Measurements from ENCODE around the gene PDE1A. TPM values are rescaled to one million over a fixed set of nuclear protein-coding genes. Genes with fewer than 3 reads are reported as not detected.
A peak's percentile ranks its signal among the peaks of the same experiment; 100 is the strongest.

The PDE1A gene
- total RNA-seq, 1 experiment from 2014 or later = 7.0 TPM

GRCh38 chr2:182148344-182148743 lies 278.5 kb downstream of the PDE1A start:
- Histone ChIP-seq H3K27me3 (no peaks in the 10 kb centered on the region), H3K36me3 (no peaks in the 10 kb centered on the region), H3K4me3 (no peak overlapping the region), H3K9me3 (no peaks in the 10 kb centered on the region)
- DNase-seq = peak; percentile 59

GRCh38 chr2:182144776-182145165 lies 282.1 kb downstream of the PDE1A start:
- DNase-seq = peak; percentile 63

DNA sequence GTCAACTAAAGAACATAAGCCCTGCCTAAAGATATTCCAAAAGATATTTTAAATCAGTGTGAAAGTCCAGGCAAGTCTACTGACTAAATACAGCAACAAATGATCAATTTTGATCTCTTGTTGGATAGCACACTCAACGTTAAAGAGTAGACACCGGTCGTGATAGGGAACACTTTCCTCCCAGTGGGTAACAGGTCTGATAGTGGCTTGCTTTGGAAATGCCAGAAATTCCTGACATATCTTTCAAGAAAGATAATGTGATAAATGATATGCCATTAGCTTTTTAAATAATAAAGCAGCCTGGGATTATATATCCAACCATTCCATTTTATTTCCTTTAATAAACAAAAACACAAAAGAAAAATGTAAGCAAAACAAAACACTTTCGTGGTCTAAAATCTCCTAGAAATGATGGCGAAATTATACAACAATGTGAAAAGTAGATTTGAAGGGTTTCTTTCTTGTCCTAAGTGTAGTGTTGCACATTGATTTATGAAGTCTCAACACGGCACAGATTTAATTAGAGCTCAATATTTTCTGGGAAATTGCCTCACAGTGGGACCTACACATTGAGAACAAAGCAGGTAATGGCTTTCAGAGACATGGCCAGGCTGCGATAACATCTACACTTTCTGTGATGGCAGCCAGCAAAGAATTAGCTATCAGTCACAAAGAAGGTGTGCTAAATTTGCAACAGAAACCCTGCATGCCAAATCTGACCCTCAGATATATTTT lies 282.6 kb downstream of the PDE1A start:
- H3K9me3 ChIP-seq = no peaks in the 10 kb centered on the region
- DNase-seq = no peak
- H3K4me3 ChIP-seq = no peak overlapping the region
- no peaks in the 10 kb centered on the region for H3K36me3 ChIP-seq
- no peaks in the 10 kb centered on the region for H3K27me3 ChIP-seq

More at GRCh38 chr2:182144776-182145165, 282.1 kb downstream of the PDE1A start:
- Histone ChIP-seq H3K27me3 (no peaks in the 10 kb centered on the region), H3K9me3 (no peaks in the 10 kb centered on the region), H3K4me3 (no peak overlapping the region), H3K36me3 (no peaks in the 10 kb centered on the region)

GRCh38 chr2:182142062-182142461 lies 284.8 kb downstream of the PDE1A start:
- no peak for DNase-seq
- H3K4me3 ChIP-seq = no peak overlapping the region

DNA sequence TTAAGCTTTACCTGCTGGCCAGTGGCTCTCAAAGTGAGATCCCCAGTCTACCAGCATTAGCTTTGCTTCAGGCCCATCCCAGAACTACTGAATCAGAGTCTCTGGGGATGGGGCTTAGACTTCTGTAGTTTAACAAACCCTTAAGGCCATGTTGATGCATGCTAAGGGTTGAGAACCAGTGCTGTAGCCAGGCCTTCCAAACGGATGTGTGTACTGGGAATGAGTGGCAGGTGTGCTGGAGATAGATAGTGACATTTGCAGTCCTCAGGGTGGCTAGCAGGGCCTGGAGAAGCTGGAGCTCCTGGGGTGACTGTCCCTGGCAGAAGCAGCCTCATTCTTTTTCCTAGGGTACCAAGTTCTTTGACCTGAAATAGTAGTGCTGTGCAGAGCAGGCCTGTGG lies 292.6 kb downstream of the PDE1A start:
- H3K27me3 ChIP-seq = no peaks in the 10 kb centered on the region
- no peak for DNase-seq
- H3K36me3 ChIP-seq = no peaks in the 10 kb centered on the region
- H3K4me3 ChIP-seq = no peak overlapping the region
- H3K9me3 ChIP-seq = no peaks in the 10 kb centered on the region

More at GRCh38 chr2:182142062-182142461, 284.8 kb downstream of the PDE1A start:
- no peaks in the 10 kb centered on the region for H3K27me3 ChIP-seq
- H3K9me3 ChIP-seq = no peaks in the 10 kb centered on the region
- H3K36me3 ChIP-seq = no peaks in the 10 kb centered on the region

DNA sequence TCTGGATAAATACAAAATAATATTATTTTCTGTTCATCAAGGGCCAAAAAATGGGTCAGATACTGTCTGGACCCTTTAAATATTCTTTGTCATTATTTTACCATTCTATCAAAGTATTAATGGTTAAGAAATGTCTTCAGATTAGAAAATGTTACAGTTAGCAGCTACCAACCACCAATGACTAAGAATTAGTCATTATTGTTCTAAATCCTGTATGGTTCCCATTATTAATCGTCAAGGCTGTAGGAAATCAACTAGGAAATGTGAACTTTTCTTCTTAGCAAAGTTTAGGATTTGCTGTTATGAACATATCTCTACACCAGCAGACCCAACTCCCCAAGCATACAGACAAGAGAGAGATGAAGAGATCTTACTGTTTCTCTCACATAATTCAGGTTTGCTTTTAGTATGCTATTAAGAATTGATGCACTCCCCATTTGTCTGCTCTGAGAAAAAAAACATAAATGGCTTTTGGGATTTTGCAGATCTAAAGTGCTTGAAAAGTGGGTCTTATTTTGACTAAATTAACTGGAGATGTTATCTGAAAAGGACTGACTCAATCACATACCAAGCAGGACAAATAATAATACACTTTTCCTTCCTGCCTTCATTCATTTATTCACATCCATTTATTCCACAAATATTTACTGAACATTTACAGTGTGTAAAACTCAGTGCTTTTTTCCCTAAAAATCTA lies 293.5 kb downstream of the PDE1A start:
- H3K27me3 ChIP-seq = no peaks in the 10 kb centered on the region
- H3K4me3 ChIP-seq = no peak overlapping the region
- H3K36me3 ChIP-seq = no peaks in the 10 kb centered on the region
- H3K9me3 ChIP-seq = no peaks in the 10 kb centered on the region
- no peak for DNase-seq

- no peaks in the 10 kb centered on the region for H3K27me3 ChIP-seq
- no peak for DNase-seq
- no peaks in the 10 kb centered on the region for H3K9me3 ChIP-seq
- no peak overlapping the region for H3K4me3 ChIP-seq
- no peaks in the 10 kb centered on the region for H3K36me3 ChIP-seq
Observed at GRCh38 chr2:182132605-182133004, 294.2 kb downstream of the PDE1A start.

DNA sequence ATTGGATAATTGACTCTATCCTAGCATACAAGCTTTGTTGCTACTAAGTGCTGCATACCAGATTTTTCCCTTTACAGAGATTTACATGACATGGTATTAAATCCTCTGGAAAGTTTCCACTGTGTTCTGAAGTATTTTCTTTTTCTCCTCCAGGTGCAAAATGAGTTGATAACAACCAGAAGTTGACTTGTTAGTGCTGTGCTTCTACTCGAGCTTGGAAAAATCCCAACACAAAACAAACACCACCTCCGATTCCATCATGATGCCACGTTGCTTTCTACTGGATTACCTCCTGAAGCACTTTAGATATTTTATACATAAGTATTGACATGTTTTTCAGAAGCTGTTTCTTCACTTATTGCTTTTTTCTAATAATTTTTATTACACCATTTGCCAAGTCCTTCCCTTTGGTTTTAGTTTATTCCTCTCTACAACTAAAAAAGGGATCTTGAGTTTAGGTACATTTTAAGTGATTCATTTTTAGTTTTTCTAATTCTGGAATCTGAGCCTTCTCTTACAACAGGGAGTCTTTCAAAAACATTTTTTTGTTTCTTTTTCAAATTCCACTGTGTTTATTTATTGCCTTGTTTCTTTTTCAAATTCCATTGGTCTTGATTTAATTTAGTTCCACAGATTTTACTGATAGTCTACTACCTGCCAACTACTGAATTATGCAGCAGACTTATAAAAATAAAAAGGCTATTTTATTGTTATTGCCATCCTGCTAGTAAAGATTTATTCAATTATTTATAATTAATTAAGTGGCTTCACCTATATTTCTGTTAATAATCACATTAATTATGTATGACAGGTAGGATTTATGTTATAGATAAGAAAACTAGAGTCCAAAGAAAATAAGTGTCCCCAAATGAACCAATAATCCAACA lies 297.8 kb downstream of the PDE1A start:
- Histone ChIP-seq H3K9me3 (peaks cover 3% of the 10 kb centered on the region; the same call in 1 of the 2 replicates), H3K36me3 (no peaks in the 10 kb centered on the region), H3K27me3 (no peaks in the 10 kb centered on the region), H3K4me3 (no peak overlapping the region)
- DNase-seq = no peak

DNA sequence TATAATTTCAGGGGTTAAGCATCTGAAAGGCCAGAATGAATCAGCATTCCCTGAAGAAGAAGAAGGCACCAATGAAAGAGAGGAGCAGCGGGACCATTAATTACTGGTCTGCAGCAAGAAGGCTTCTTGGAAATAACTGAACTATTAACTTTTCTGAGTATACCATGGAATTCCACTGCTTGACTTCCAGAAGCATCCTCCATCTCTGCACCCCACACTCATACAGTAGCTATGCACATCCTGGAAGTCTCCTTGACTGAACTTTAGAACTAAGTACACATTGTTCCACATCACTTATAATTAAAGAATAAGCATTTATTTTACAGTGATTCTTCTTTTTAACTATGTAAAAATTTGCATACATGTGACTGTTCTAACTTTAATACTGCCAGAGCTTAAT lies 309.6 kb downstream of the PDE1A start:
- H3K4me3 ChIP-seq = no peak overlapping the region
- H3K9me3 ChIP-seq = no peaks in the 10 kb centered on the region
- no peak for DNase-seq
- H3K27me3 ChIP-seq = no peaks in the 10 kb centered on the region
- H3K36me3 ChIP-seq = no peaks in the 10 kb centered on the region

- no peak for DNase-seq
- Histone ChIP-seq H3K4me3 (no peak overlapping the region), H3K36me3 (no peaks in the 10 kb centered on the region), H3K27me3 (no peaks in the 10 kb centered on the region), H3K9me3 (no peaks in the 10 kb centered on the region)
Observed at GRCh38 chr2:182116774-182117173, 310.1 kb downstream of the PDE1A start.

GRCh38 chr2:182115258-182115657 lies 311.6 kb downstream of the PDE1A start:
- no peaks in the 10 kb centered on the region for H3K27me3 ChIP-seq
- DNase-seq = no peak

GRCh38 chr2:182113334-182113733 lies 313.5 kb downstream of the PDE1A start:
- DNase-seq = no peak
- Histone ChIP-seq H3K36me3 (no peaks in the 10 kb centered on the region), H3K27me3 (0 out of 2 replicates have a peak, but pooled peaks cover 2% of the 10 kb centered on the region), H3K9me3 (no peaks in the 10 kb centered on the region), H3K4me3 (no peak overlapping the region)

More at GRCh38 chr2:182115258-182115657, 311.6 kb downstream of the PDE1A start:
- Histone ChIP-seq H3K4me3 (no peak overlapping the region), H3K36me3 (no peaks in the 10 kb centered on the region), H3K9me3 (no peaks in the 10 kb centered on the region)

DNA sequence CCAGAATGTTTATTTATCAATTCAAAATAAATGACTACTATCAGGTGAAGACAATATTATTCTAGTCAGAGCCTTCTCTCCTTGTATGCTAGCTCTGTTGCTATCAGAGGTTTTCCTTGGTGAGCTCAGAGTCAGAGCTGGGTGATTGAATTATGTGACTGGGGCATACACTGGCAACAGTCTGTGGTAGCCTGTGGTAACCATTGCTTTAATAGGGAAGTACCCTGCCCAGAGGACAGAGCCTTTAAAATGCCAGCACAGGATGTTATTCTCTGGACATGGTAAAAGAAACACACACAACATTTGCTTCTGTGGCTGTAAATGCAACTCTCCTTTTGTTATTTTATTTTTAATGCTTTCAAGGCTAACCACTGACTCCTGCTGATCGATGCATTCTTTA lies 316.5 kb downstream of the PDE1A start:
- 0 out of 2 replicates have a peak, but pooled peaks cover 2% of the 10 kb centered on the region for H3K27me3 ChIP-seq
- H3K4me3 ChIP-seq = no peak overlapping the region
- H3K9me3 ChIP-seq = no peaks in the 10 kb centered on the region
- no peak for DNase-seq
- H3K36me3 ChIP-seq = no peaks in the 10 kb centered on the region

DNA sequence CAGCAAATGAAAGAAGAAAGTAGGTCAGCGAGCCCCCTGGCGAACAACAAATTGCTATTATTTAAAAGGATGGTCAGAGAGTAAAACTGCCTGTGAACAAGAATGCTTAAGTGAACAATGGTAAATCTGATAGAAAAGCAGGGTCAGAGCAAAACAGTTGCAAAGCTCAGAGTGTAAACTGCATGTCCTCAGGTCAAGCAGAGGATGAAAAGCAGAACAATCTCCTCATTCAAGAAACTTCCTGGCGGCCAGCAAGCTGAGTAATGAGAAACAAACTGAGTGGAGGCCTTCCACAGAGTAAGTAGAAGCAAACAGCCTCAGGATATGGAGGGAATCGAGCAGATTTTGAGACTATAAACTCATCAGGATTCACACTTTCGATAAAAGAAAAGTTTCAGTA lies 323.3 kb downstream of the PDE1A start:
- Histone ChIP-seq H3K9me3 (no peaks in the 10 kb centered on the region; the same call in 1 of the 2 replicates), H3K4me3 (no peak overlapping the region), H3K27me3 (no peaks in the 10 kb centered on the region), H3K36me3 (no peaks in the 10 kb centered on the region)
- no peak for DNase-seq

GRCh38 chr2:182101263-182101662 lies 325.6 kb downstream of the PDE1A start:
- no peaks in the 10 kb centered on the region; the same call in 1 of the 2 replicates for H3K9me3 ChIP-seq
- no peaks in the 10 kb centered on the region for H3K27me3 ChIP-seq
- no peaks in the 10 kb centered on the region for H3K36me3 ChIP-seq
- H3K4me3 ChIP-seq = no peak overlapping the region
- no peak for DNase-seq

DNA sequence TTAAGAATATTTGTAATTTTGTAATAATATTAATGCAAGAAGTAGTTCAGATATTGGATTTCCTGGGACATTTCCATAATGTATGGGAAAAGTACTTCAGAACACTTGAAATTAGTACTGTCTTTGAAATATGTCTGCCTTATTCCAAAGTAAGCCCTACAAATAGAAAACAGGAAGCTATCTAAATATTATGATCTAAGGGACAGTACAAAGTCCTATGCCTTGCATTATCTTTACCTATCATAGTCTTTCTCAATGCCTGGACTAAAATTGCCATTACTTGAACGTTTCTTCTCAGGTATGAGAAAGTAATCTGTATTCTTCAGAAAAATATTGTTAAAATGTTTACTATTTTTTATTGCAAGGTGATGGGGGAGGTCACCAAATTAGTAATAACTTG lies 328.2 kb downstream of the PDE1A start:
- no peaks in the 10 kb centered on the region for H3K9me3 ChIP-seq
- H3K27me3 ChIP-seq = no peaks in the 10 kb centered on the region
- H3K4me3 ChIP-seq = no peak overlapping the region
- no peaks in the 10 kb centered on the region for H3K36me3 ChIP-seq
- no peak for DNase-seq
